Fibroblast of pulmonary artery (primary cell): ENCODE measurements around the gene IFNA2.
A peak's percentile ranks its signal among the peaks of the same experiment; 100 is the strongest.

Experiments used
- DNase-seq: peaks from one replicate; pipeline ENCODE4 v3.0.0-alpha.2; 2010; ENCODE audit warnings: low read depth
- H3K4me3 ChIP-seq: replicated peaks from 2 replicates; pipeline ENCODE4 v1.5.1; 2011; ENCODE audit warnings: low read depth, mild to moderate bottlenecking, control low read depth, low read length, moderate library complexity
- TF ChIP-seq, protein P1 (sequence below): IDR thresholded peaks from 2 replicates; pipeline ENCODE4 v1.5.1; 2011; ENCODE audit warnings: mild to moderate bottlenecking, control low read depth, low read length, inconsistent platforms; ENCODE audit errors: missing control alignments

Gene IFNA2

GRCh38 chr9:21348430-21348970, 36.7 kb downstream of the IFNA2 start:
- no peak overlapping the region for H3K4me3 ChIP-seq
- no peak for DNase-seq
- TF ChIP-seq, protein P1, sequence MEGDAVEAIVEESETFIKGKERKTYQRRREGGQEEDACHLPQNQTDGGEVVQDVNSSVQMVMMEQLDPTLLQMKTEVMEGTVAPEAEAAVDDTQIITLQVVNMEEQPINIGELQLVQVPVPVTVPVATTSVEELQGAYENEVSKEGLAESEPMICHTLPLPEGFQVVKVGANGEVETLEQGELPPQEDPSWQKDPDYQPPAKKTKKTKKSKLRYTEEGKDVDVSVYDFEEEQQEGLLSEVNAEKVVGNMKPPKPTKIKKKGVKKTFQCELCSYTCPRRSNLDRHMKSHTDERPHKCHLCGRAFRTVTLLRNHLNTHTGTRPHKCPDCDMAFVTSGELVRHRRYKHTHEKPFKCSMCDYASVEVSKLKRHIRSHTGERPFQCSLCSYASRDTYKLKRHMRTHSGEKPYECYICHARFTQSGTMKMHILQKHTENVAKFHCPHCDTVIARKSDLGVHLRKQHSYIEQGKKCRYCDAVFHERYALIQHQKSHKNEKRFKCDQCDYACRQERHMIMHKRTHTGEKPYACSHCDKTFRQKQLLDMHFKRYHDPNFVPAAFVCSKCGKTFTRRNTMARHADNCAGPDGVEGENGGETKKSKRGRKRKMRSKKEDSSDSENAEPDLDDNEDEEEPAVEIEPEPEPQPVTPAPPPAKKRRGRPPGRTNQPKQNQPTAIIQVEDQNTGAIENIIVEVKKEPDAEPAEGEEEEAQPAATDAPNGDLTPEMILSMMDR: no peak

- TF ChIP-seq, protein P1: no peak
- H3K4me3 ChIP-seq: no peak overlapping the region
- no peak for DNase-seq
These were observed 44.5 kb downstream of the IFNA2 start for GRCh38 chr9:21340735-21341134.

DNA sequence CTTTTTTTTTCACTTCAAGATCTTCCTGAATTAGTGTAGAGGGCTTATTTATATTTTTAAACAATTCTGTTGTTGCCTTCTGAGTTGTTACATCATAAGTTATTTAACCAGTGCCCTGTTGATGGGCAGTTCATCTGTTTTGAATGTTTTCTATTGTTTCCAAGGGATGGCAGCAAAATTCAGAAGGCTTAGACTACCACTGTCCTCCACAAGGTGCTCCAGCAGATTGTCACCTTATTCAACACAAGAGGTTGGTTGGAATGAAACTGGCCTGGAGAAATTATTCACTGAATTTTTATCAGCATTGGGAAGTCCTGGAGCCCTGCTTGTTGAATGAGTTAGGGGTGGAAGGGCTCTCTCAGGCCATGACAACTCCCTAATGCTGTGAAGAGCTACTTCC, 48.7 kb downstream of the IFNA2 start:
- no peak overlapping the region for H3K4me3 ChIP-seq
- no peak for DNase-seq
- TF ChIP-seq, protein P1: no peak

- H3K4me3 ChIP-seq: peak within 1 kb of the TSS; percentile 81
- TF ChIP-seq, protein P1: no peak
- DNase-seq: peak; percentile 95
These were observed 50.2 kb downstream of the IFNA2 start, which contains the start of gene KLHL9 for GRCh38 chr9:21334701-21335632. TSS of gene KLHL9 (minus strand) at chr9:21335404. CDS start at chr9:21334859, 545 bp downstream.
